Skeletal muscle cell (primary cell): ENCODE measurements around the gene DDX1.

ENCODE experiments used
- DNase-seq: peaks from one replicate; pipeline ENCODE4 v3.0.0-alpha.2; 2010; ENCODE audit warnings: low read depth
- H3K4me3 ChIP-seq: 2 replicates; pipeline ENCODE4 v1.5.1; 2011; ENCODE audit warnings: low read depth, mild to moderate bottlenecking, control low read depth, low read length, moderate library complexity

The DDX1 gene

DNA sequence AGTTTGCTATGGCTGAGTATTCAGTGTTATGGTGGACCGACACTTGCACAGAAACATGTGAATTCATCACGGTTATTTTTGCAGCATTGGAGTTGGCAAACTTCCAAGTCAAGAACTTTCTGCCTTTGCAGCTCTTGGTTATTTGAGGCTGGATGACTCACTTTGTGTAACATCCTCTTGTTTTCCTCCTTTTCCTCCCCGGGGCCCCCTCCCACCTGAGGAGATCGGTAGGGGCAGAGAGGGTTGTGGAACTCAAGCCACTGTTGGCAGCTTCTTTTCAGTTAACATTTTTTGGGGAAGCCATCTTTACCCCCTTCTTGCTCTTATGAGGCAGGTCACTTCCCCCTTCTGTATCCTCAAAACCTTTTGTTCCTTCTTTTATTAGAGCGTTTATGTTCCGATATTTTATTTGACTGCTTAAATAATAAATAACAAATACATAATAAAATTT lies 48.6 kb downstream of the DDX1 start:
- peak; percentile 66 for DNase-seq
- no peak overlapping the region for H3K4me3 ChIP-seq

DNA sequence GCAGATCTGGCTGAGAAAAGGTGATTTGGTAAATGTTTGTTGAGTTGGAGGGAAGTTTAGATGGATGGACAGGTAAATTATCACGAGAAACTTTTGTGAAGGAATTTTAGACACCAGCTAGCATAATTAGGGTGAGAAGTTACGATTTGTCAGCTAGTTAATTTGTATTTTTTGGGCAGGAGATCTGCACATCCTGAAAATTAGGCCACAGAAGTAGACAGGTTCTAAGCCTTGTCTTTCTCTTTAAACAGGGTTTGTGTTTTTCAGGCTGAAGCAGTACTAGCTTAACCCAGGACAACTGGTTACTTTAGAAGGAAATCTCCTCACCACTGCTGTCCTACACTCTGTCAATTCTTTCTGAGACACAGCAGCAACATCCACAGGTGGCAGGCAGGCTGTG lies 49.1 kb downstream of the DDX1 start:
- H3K4me3 ChIP-seq, result no peak overlapping the region
- DNase-seq, result no peak

DNA sequence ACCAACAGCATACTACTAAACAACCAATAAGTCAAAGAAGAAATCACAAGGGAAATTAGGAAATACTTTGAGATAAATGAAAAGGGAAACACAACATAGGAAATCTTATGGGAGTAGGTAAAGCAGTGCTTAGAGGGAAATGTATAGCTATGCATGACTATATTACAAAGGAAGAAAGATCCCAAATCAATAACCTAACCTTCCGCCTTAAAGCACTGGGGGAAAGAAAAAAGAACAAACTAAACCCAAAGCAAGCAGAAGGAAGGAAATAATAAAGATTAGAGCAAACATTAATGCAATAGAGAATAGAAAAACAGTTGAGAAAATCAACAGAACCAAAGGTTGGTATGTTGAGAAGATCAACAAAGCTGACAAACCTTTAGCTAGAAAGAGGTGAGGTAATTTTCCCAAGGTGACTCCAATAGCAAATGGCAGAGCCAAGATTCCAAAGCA lies 49.9 kb downstream of the DDX1 start:
- DNase-seq, result no peak
- H3K4me3 ChIP-seq, result no peak overlapping the region

DNA sequence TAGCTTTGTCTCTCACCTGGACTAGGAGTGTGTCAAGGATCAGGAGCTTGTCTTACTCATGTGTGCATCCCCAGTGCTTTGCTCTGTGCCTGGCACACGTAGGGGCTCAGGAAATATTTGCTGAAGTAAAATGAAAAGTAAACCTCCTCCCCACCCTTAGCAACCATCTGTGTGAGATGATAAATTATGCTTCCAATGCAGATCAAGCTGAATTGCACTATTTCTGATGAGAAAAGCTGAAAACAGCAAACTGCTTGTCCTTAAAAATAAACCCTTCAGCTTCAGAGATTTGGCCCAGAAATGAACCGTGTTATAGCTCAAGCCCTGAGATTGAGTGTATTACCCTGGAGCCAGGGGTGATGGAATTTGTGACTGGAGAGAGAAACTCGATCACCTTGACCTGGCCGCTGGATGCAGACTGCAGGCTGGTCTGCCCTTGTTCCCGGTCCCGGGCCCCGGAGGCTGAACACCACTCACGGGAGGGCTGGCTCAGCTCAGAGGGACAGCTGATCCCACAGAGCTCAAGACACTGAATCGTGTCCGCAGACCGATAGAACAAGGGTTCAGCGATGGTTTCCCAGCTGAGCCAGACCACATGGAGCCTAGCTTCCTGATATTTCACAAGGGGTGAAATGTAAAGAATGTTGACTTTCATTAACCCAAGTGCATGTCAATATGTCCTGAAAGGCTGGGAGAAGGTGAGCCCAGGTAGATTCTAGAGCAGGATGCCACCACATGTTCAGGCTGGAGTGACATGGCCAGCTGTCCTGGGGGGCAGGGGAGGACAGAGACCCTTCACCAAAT lies 50.5 kb downstream of the DDX1 start:
- no peak for DNase-seq
- no peak overlapping the region for H3K4me3 ChIP-seq

DNA sequence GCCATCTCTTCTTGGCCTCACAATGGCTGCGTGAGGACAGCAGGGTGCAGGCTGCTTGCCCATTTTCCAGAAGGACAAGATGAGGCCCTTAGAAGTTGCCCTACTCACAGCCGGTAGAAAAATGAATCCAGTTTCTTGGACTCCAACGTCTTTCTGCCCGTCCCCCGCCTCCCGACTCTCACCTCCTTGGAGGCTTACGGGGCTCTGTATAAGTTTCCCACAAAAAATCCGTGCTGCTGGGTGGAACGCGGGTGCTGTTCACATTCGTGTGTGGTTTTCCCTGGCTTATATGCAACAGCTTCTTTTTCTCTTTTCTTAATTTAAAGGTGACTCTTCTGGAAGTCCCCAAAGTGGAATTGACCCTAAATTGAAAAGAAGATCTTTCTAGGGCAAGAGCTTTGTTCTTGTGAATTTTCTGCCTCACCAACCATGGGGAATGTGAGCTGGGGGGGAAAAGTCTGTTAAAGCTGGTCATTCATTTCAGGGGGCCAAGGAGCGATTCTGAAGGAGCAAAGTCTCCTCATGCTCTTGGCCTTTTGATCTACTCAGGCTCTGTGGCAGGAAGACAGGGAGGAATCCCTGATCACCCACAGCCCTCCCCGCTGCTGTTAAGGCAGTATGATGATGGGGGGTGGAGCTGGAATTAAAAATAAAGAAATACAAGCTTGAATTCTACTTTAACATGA lies 51.3 kb downstream of the DDX1 start:
- DNase-seq, result no peak
- H3K4me3 ChIP-seq, result no peak overlapping the region

DNA sequence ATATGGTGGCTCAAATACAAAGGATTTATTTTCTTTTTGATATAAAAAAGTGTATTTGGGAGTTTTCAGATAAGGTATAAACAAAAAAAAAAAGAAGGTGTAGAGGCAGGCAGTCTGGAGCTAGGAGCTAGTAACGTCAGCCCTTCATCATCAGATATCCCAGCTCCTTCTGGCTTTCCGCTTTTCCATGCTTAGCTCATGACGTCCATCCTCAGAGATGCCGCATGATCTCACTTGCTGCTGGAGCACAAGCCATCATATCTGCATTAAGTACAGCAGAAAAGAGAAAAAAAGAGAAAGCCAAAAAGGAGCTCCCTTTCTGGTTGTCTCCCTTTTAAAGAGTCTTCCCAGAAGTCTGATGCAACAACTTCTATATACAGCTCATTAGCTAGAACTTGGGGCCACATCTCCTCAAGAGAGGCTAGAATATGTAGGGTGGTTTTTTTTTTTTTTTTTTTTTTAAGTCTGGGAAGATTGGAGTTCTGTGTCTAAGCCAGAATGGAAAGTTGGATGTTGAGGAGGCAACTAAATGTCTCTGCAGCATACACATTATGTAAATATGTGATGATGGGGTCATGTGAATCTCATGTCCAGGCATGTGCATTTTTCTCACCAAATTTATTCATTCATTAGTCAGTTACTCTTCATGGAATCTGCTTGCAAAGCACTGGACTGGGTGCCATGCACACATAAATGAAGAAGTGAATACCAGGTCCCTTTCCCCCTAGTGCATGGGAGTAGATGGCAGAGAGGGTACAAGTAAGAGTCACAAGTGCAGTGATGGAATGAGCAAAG lies 52.3 kb downstream of the DDX1 start:
- no peak overlapping the region for H3K4me3 ChIP-seq
- no peak for DNase-seq

DNA sequence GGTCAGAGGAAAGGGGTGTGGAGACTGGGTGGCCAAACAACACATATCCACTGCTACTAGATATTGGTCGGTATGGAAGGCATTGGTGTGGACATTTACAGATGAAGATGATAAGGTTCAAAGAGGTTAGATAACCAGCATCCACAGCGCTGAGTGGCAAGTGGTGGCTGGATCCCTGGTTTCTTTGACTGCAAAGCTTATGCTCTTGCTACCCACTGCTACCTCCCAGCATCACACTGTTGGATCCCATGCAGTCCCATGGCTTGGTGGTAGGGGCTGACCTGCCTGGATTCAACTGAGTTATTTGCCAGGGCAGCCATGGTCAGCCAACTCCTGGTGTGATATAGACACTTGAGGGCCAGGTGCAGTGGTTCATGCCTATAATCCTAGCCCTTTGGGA lies 53.6 kb downstream of the DDX1 start:
- DNase-seq, result no peak
- H3K4me3 ChIP-seq, result no peak overlapping the region

DNA sequence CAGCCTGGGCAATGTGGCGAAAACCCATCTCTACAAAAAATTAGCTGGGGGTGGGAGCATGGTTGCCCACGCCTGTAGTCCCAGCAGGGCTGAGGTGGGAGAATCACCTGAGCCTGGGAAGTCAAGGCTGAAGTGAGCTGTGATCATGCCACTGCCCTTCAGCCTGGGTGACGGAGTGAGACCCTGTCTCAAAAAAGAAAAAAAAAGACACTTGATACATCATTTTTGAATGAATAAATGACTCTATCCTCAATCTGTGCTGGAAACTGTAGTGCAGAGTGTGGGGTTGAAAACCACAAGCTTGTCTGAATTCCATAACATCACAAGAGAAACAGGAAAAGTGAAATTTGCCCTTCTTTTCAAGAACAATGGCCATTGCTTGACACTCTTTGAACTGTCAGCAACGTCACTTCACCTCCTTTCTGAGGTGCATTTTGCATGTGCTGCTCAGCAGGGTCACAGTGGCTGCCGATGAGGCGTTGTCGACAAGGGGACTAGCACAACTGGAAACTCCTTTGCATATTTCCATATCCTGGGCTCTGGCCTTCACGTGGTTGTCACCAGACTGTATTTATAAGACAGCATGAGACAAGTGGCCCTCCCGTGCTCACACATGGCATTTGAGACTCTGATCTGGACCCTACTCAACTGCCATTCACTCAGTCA lies 54.2 kb downstream of the DDX1 start:
- H3K4me3 ChIP-seq, result no peak overlapping the region
- no peak for DNase-seq

DNA sequence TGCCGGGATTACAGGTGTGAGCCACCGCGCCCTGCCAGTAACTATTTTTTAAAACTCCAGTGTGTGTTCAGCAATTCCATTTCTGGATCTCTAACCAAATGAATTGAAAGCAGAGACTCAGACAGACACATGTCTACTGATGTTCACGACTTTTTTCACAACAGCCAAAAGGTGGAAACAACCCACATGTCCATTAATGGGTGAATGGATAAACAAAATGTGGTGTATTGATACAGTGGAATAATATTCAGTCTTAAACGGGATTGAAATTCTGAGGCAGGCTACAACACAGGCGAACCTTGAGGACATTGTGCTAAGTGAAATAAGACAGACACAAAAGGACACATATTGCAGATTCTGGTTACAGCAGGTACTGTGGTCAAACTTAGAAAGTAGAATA lies 55.0 kb downstream of the DDX1 start:
- H3K4me3 ChIP-seq, result no peak overlapping the region
- DNase-seq, result no peak

DNA sequence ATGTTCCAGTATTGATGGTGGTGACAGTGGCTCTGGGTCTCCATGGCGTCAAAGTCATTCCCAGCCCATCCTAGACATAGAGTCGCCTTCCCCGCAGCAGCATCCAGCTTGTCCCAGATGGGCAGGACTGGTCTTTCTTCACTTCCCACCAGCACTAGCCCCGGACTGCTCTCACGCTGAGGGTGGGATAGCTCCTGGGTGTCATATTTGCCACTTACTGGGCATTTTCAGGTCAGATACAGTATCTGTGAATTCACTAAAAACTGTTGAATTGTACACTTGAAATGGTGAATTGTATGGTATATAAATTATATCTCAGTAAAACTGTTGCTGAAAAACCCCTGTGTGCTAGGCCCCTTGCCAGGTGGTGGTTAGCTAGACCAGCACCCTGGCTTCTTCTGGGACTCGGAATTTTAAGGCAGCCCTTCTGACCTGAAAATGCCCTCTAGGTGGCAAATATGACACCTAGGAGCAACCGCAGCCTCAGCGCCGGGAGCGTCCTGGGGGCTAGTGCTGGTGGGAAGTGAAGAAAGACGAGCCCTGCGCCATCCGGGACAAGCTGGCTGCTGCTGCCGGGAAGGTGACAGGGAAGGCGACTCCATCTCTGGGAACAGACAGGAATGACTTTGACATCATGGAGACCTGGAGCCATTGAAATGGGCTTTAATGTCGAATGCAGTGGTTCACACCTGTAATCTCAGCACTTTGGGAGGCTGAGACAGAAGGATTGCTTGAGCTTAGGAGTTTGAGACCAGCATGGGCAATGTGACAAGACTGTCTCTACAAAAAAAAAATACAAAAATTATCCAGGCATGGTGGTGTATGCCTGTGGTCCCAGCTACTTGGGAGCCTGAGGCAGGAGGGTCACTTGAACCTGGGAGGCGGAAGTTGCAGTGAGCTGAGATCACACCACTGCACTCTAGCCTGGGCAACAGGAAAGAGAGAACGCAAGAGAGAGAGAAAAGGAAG lies 56.2 kb downstream of the DDX1 start:
- H3K4me3 ChIP-seq, result no peak overlapping the region
- no peak for DNase-seq

DNA sequence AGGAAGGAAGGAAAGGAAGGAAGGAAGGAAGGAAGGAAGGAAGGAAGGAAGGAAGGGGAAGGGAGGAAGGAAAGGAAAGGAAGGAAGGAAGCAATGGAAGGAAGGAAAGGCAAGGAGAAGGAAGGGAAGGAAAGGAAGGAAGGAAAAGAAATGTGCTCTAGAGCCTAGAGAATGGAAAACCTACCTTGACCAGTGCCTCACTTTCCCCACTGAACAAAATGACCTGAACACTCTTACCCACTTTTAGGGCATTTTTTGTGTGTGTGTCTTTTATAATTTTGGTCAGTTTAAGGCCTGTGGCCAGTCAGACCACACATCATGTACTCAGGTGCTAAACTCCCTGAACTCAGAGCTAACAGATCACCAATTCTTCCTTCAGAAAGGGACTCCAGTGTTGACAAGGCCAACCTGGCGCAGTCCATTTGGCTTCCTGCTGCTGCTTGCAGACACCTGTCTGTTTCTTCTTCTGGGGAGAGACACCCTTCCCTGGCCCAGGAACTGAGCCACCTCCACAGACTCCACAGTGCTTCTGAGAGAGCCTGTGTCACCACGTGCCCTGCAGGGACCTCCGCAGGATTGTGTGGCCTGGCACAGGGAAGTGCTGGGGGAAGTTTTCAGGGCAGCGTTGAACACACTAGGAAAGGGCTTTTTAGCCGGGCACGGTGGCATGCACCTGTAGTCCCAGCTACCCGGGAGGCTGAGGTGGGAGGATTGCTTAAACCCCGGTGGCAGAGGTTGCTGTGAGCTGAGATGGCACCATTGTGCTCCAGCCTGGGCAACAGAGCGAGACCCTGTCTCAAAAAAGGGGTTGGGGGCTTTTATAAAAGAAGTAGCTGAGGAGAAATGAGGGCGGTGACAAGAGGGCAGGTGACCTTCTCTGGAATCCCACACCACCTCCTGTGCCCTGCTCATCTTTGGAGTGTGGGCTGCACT lies 57.2 kb downstream of the DDX1 start:
- DNase-seq, result no peak
- H3K4me3 ChIP-seq, result no peak overlapping the region

DNA sequence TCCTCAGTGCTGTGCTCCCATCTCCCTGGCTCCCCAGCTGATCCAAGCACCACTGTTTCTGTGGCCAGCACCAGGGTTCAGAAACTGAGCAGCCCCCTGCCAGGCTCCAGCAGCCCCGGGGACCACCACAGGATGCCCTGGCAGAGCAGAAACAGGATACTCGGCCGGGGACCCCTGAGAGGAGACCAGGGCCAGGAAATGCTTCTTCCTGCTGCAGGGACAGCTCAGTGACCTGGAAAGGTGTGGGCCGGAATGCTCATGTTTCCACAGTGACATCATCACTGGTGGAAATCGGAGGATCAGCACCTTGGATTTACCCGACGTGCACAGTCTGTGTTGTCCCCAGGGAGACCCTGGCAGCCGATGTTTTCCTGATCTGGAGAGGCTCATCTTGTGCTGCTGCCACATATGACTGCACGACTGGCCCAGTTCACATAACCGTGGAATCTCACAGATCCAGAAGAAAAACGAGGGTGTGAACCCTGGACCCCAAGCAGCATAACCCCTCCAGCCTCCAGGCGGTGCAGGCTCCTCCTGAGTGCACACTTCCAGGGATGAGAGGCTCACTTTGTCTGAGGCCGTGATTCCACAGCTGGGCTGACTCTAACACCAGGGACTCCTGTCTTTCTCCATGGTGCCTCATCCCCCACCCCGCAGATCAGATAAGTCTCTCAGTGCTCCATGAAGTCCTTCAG lies 58.0 kb downstream of the DDX1 start:
- H3K4me3 ChIP-seq, result no peak overlapping the region
- no peak for DNase-seq

DNA sequence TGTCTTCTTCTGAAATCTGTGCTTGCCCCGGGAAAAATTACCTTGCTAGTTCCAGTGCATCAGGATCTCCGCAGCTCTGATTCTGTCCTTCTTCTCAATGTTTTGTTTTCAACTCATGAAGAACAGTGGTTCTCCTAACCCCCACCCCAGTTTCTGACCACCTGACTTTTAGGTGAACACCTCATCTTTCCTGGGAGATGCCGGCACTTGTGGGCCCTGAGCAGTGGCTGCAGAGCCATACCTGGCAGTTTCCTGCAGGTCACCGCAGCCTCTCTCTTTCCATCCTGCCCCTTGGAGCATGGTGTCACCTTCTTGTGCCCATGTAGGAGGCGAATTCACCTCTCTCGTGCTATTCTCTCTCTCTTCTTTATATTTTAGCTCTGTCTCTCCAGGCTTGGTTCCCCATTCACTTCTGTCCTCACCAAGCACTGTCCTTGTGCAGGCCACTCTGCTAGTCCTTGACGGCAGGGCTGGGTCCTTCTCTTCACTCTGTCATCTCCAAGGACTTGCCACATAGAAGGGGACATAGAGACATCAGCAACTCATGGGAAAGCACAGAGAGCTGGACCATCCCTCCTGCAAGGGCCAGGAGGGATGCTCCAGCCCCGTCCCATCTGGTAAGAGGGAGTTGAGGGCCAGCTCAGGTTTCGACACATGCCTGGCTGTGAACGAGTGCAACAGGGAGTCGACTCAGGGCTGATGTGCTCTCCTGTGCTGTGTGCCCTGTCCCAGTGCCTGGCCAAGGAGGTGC lies 59.1 kb downstream of the DDX1 start:
- no peak overlapping the region for H3K4me3 ChIP-seq
- DNase-seq, result no peak

DNA sequence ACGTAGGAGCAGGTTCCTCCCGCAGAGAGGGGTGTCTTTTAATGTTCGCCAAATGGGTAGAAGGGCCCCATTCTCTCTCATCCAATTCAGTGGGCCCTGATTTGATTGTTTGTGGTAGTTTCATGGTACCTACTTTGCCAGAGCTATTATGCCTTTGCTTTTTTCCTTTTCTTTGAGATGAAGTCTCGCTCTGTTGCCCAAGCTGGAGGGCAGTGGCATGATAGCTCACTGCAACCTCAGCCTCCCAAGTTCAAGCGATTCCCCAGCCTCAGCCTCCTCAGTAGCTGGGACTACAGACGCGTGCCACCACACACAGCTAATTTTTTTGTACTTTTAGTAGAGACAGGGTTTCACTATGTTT lies 59.7 kb downstream of the DDX1 start:
- H3K4me3 ChIP-seq, result no peak overlapping the region
- DNase-seq, result no peak

DNA sequence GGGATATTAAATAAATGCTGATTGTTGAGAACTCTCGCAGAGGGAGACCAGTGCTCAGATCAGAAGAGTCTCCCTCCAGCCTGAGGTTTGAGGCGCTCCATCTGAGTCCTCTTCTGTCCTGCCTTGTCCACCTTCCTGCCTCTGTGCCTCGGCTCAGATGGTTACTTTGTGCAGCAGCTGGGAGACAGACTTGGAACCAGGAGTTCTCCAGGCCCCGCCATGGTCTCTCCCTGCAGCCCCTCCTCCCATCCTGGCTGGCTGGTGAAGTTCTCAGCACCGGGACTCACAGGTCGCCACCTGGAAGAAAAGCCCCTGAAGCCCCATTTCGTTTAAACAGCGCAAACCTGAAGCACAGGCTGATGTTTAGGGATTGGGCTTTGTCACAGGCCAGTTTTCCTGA lies 60.6 kb downstream of the DDX1 start:
- H3K4me3 ChIP-seq, result no peak overlapping the region
- no peak for DNase-seq

DNA sequence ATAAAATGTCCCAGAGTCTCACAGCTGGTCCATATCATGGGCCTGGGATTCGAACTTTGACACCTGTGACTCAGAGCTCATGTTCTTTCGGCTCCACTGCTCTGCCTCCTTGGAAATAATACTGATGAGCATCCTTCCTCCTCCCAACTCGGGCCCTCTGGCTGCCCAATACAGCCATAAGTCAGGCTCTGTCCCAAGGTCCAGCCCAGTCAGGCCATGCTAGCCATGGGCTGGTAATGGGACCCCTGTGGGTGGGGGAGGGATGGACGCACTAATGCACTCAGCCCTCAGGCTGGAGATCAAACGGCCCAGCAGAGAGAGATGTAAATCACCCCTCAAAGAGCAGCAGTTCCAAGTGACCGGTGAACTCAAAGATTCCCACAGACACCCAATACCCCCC lies 61.1 kb downstream of the DDX1 start:
- DNase-seq, result no peak
- H3K4me3 ChIP-seq, result no peak overlapping the region
